ENCODE measurements around the gene POLR3H. TPM values are rescaled to one million over a fixed set of nuclear protein-coding genes. Genes with fewer than 3 reads are reported as not detected.
A peak's percentile ranks its signal among the peaks of the same experiment; 100 is the strongest.

Gene POLR3H
- total RNA-seq, 1 experiment from 2014 or later: 92.1 TPM

DNA sequence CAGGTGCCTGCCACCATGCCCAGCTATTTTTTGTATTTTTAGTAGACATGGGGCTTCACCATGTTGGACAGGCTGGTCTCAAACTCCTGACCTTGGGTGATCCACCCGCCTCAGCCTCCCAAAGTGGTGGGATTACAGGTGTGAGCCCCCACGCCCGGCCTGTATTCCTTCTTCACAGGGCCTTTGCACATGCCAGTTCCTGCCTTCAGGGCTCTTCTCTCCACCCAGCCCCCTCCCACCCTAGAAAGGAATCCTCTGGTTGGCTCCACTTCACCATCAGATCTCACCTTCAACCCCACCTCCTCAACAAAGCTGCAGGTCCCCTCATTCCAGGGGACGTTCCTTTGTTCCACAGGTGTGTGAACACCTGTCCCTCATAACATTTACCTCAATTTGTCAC lies 2.0 kb downstream of the POLR3H start:
- ChIA-PET POLR2A (ENCODE audit: low non-redundant PET) (no interaction called here), CTCF (interaction anchor here (0.6 kb wide), 1 partner anchor 222 kb away, joined by 3 read pairs; no protein-coding TSS in a partner anchor)
- no peak for TF ChIP-seq EZH2 (IDR thresholded peaks at IDR 0.05; ENCODE audit: borderline replicate concordance, low read depth, low read length, poor library complexity, severe bottlenecking)
- TF ChIP-seq, protein P1, sequence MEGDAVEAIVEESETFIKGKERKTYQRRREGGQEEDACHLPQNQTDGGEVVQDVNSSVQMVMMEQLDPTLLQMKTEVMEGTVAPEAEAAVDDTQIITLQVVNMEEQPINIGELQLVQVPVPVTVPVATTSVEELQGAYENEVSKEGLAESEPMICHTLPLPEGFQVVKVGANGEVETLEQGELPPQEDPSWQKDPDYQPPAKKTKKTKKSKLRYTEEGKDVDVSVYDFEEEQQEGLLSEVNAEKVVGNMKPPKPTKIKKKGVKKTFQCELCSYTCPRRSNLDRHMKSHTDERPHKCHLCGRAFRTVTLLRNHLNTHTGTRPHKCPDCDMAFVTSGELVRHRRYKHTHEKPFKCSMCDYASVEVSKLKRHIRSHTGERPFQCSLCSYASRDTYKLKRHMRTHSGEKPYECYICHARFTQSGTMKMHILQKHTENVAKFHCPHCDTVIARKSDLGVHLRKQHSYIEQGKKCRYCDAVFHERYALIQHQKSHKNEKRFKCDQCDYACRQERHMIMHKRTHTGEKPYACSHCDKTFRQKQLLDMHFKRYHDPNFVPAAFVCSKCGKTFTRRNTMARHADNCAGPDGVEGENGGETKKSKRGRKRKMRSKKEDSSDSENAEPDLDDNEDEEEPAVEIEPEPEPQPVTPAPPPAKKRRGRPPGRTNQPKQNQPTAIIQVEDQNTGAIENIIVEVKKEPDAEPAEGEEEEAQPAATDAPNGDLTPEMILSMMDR (conservative IDR thresholded peaks at IDR 0.05; ENCODE audit: low read depth, low read length): no peak
- Histone ChIP-seq H3K27ac (ENCODE audit: low read depth, low read length, poor library complexity, severe bottlenecking) (no peak overlapping the region), H3K4me1 (ENCODE audit: insufficient read depth, low read length, poor library complexity, severe bottlenecking) (peaks cover 8% of the 10 kb centered on the region), H3K27me3 (replicated peaks; ENCODE audit: insufficient read depth, low read depth, low read length, poor library complexity) (no peaks in the 10 kb centered on the region), H3K9me3 (ENCODE audit: low read depth, low read length, poor library complexity, severe bottlenecking) (no peaks in the 10 kb centered on the region), H3K36me3 (ENCODE audit: insufficient read depth, low read length, poor library complexity, severe bottlenecking) (peaks cover 25% of the 10 kb centered on the region), H3K4me3 (ENCODE audit: low read depth, low read length, poor library complexity, severe bottlenecking) (peak overlapping the region; percentile 98)
- BruUV-seq (replicated peaks): no TSS peak
- no peak for DNase-seq (ENCODE audit: low spot score)
- intact Hi-C loops (cut with micrococcal nuclease; ENCODE audit: unreplicated experiment): loop anchor here (5.0 kb wide), 1 partner anchor 55 kb away; no protein-coding TSS in a partner anchor

DNA sequence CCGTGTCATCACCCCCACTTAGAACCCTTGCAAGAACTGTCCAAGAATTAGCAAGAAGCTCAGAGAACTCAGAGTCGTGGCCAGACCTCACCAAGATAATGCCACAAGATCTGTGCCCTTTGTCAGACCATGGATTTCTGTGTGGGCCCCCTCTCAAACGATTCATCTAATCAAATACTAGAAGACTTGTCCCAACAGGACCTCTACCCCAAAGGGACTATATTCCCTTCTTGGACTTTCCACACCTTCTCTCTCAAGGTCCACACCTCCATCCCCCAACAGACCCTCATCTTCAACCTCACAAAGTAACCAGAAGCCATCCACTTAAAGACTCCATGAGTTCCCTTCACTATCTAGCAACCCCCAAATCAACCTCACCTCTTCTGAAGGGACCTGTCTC lies 2.8 kb downstream of the POLR3H start:
- no peak overlapping the region for H3K4me3 ChIP-seq (ENCODE audit: low read depth, low read length, poor library complexity, severe bottlenecking)
- ChIA-PET CTCF (no interaction called here), POLR2A (ENCODE audit: low non-redundant PET) (no interaction called here)
- H3K27me3 ChIP-seq (replicated peaks; ENCODE audit: insufficient read depth, low read depth, low read length, poor library complexity): no peaks in the 10 kb centered on the region
- intact Hi-C loops (cut with micrococcal nuclease; ENCODE audit: unreplicated experiment): loop anchor here (5.0 kb wide), 1 partner anchor 56 kb away; no protein-coding TSS in a partner anchor
- peaks cover 8% of the 10 kb centered on the region for H3K4me1 ChIP-seq (ENCODE audit: insufficient read depth, low read length, poor library complexity, severe bottlenecking)
- DNase-seq (ENCODE audit: low spot score): no peak
- H3K36me3 ChIP-seq (ENCODE audit: insufficient read depth, low read length, poor library complexity, severe bottlenecking): peaks cover 31% of the 10 kb centered on the region
- H3K9me3 ChIP-seq (ENCODE audit: low read depth, low read length, poor library complexity, severe bottlenecking): no peaks in the 10 kb centered on the region
- H3K27ac ChIP-seq (ENCODE audit: low read depth, low read length, poor library complexity, severe bottlenecking): no peak overlapping the region
- TF ChIP-seq, protein P1 (conservative IDR thresholded peaks at IDR 0.05; ENCODE audit: low read depth, low read length): no peak
- no peak for TF ChIP-seq EZH2 (IDR thresholded peaks at IDR 0.05; ENCODE audit: borderline replicate concordance, low read depth, low read length, poor library complexity, severe bottlenecking)
- no TSS peak for BruUV-seq (replicated peaks)

DNA sequence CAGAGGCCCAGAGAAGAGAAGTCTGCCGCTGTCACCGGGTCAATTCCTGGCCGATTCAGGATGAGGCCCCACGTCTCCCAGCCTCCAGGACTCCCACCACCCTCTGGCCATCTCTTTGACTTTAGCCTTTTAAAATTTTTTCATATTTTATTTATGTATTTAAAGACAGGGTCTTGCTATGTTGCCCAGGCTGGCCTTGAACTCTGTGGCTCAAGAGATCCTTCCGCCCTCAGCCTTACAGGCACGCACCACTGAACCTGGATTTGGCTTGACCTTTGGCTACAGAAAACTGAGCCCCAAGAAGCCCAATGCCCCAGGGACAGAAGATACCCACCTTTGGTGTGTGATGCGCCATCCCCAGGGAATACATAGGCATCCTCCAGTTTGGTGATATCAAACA lies 3.9 kb downstream of the POLR3H start:
- intact Hi-C loops (cut with micrococcal nuclease; ENCODE audit: unreplicated experiment): loop anchor here (5.0 kb wide), 1 partner anchor 57 kb away; no protein-coding TSS in a partner anchor
- peaks cover 33% of the 10 kb centered on the region for H3K36me3 ChIP-seq (ENCODE audit: insufficient read depth, low read length, poor library complexity, severe bottlenecking)
- H3K27ac ChIP-seq (ENCODE audit: low read depth, low read length, poor library complexity, severe bottlenecking): no peak overlapping the region
- BruUV-seq (replicated peaks): no TSS peak
- POLR2A ChIA-PET (ENCODE audit: low non-redundant PET): no interaction called here
- no peaks in the 10 kb centered on the region for H3K27me3 ChIP-seq (replicated peaks; ENCODE audit: insufficient read depth, low read depth, low read length, poor library complexity)
- no peak for DNase-seq (ENCODE audit: low spot score)
- H3K4me1 ChIP-seq (ENCODE audit: insufficient read depth, low read length, poor library complexity, severe bottlenecking): peaks cover 8% of the 10 kb centered on the region
- CTCF ChIA-PET: interaction anchor here (0.6 to 1.0 kb wide), 2 partner anchors 14 to 42 kb away, joined by 3 to 4 read pairs; no protein-coding TSS in a partner anchor
- H3K9me3 ChIP-seq (ENCODE audit: low read depth, low read length, poor library complexity, severe bottlenecking): no peaks in the 10 kb centered on the region
- no peak overlapping the region for H3K4me3 ChIP-seq (ENCODE audit: low read depth, low read length, poor library complexity, severe bottlenecking)
- TF ChIP-seq, protein P1 (conservative IDR thresholded peaks at IDR 0.05; ENCODE audit: low read depth, low read length): no peak
- TF ChIP-seq EZH2 (IDR thresholded peaks at IDR 0.05; ENCODE audit: borderline replicate concordance, low read depth, low read length, poor library complexity, severe bottlenecking): no peak

Measured in A673 (cell line).